Adrenal gland (tissue), 5 donors: ENCODE results near the gene GADD45G.

ENCODE experiments used
- CTCF ChIP-seq, 6 experiments: fragments of 450-650 bp in 4 of 6; fragments of 200-600 bp in 2 of 6; sonication (generic) in 1 of 6; IDR thresholded peaks; 1 replicate in 5 of 6; 2 replicates in 1 of 6; pipeline versions ENCODE4 v1.5.1 to v1.8.0; 2016 to 2021; ENCODE audit warnings: antibody characterized with exemption in 6 of 6, mild to moderate bottlenecking in 2 of 6, moderate library complexity in 1 of 6
- POLR2A ChIP-seq, 2 donors: fragments of 450-650 bp; IDR thresholded peaks; one replicate each; pipeline ENCODE4 v1.6.1; 2017; ENCODE audit warnings: antibody characterized with exemption in 2 of 2, mild to moderate bottlenecking in 2 of 2, moderate library complexity in 1 of 2
- donor health status: DM: no; HTN: no; CAD: no.

DNA sequence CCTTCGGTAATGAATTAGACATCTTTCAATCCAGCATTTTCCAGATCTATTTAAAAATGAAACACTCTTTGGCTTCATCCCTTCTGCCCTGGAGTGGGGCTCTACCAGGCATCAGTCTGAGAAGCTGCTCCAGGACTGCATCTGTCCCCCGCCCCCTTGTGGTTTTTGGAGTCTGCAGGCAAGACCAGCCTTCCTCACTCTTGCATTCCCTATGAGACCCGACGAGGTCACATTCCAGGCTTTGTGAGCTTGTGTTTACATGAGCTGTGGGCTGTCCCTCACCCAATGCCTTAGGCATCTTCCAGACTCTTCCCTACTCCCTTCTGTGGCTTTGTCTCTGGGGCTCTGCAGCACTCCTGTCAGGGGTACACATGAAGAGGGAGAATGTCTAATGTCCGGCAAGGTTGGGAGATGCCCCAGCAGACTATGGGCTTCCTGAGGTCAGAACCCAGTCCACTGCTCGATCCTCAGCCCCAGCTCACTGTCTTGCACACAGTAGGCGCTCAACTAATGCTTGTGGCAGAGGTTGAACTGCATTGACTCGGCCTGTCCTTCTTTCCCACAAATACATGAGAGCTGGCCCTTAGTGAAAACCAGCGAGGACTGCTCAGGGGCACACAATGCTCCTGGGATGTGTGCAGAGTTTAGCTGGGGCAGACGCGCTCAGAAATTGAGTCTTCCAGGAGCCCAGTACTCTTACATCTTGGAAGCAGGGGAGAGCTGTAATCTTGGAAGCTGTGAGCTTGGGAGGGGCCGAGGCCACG is 11.7 kb upstream of the GADD45G start:
- TF ChIP-seq POLR2A (IDR thresholded peaks at IDR 0.05) (no peak), CTCF (IDR thresholded peaks at IDR 0.05) (no peak)
